ENCODE data around the gene PTPRT.

Gene PTPRT

DNA sequence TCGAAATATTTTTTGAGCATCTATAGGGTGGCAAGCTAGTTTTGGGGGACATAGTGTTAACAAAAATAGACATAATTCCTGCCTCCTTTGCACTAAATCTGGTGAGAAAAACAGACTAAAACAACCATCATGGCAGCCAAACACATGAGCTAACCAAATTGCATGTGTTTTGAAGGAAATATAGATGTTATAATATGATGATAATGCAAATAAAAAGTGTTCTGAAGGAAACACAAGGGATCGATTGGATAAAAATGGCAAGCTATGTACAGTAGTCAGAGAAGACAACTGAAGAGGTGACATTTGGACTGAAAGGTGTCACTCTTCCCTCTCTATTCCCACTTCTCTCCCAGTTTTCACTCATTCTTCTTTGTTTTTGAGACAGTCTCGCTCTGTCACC, 706.9 kb downstream of the PTPRT start:
- Histone ChIP-seq H3K4me3 (ENCODE audit: low read depth, low read length) (no peak overlapping the region), H3K36me3 (no peaks in the 10 kb centered on the region), H3K4me1 (no peaks in the 10 kb centered on the region), H3K9me3 (no peaks in the 10 kb centered on the region), H3K27me3 (peaks cover 3% of the 10 kb centered on the region; the same call in 1 of the 2 replicates)
- DNase-seq = no peak
- TF ChIP-seq, protein P1, sequence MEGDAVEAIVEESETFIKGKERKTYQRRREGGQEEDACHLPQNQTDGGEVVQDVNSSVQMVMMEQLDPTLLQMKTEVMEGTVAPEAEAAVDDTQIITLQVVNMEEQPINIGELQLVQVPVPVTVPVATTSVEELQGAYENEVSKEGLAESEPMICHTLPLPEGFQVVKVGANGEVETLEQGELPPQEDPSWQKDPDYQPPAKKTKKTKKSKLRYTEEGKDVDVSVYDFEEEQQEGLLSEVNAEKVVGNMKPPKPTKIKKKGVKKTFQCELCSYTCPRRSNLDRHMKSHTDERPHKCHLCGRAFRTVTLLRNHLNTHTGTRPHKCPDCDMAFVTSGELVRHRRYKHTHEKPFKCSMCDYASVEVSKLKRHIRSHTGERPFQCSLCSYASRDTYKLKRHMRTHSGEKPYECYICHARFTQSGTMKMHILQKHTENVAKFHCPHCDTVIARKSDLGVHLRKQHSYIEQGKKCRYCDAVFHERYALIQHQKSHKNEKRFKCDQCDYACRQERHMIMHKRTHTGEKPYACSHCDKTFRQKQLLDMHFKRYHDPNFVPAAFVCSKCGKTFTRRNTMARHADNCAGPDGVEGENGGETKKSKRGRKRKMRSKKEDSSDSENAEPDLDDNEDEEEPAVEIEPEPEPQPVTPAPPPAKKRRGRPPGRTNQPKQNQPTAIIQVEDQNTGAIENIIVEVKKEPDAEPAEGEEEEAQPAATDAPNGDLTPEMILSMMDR (IDR thresholded peaks at IDR 0.05; ENCODE audit: low read depth, low read length) = no peak

DNA sequence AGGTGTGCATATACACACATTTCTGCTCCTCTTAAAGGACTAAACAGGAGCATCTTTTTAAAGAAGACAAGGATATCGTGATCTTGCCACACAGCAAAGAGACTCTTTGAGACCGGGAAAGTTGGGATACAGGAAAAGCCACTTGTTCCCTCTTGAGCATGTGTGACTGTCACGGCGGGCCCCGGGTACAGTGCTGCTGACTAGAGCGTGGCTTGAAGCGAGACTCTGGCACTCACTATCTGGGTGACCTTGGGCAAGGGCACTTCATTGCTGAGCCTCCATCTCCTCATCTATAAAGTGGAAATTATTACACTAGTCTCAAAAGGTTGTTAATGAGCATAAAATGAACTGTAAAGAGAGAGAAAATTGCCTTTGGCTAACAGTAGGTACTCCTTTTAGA, 713.9 kb downstream of the PTPRT start:
- H3K9me3 ChIP-seq = no peaks in the 10 kb centered on the region
- H3K36me3 ChIP-seq = no peaks in the 10 kb centered on the region
- H3K4me1 ChIP-seq = no peaks in the 10 kb centered on the region
- no peak for DNase-seq
- no peaks in the 10 kb centered on the region for H3K27me3 ChIP-seq
- H3K4me3 ChIP-seq (ENCODE audit: low read depth, low read length) = no peak overlapping the region
- TF ChIP-seq, protein P1 (IDR thresholded peaks at IDR 0.05; ENCODE audit: low read depth, low read length) = no peak

DNA sequence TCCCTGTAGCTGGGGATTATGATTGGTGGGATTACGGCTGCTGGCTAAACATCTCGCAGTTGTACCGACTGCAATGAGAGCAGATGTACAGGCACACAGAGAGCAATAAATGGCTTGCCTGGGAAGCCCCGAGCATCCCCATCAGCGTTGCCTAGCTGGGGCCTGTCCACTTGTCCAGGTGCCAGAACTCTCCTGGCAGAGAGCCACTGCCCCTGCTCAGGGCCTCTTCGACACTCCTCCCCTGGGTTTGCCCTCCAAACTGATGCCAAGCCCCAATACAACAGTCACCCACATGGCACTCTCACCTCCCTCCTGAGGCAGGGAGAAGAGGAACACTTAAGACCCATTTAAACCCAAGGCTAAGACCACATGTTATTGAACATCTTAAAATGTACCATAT, 715.1 kb downstream of the PTPRT start:
- H3K36me3 ChIP-seq = no peaks in the 10 kb centered on the region
- no peak for DNase-seq
- TF ChIP-seq, protein P1 (IDR thresholded peaks at IDR 0.05; ENCODE audit: low read depth, low read length) = no peak
- no peaks in the 10 kb centered on the region for H3K27me3 ChIP-seq
- H3K4me3 ChIP-seq (ENCODE audit: low read depth, low read length) = no peak overlapping the region
- no peaks in the 10 kb centered on the region for H3K9me3 ChIP-seq
- H3K4me1 ChIP-seq = no peaks in the 10 kb centered on the region

DNA sequence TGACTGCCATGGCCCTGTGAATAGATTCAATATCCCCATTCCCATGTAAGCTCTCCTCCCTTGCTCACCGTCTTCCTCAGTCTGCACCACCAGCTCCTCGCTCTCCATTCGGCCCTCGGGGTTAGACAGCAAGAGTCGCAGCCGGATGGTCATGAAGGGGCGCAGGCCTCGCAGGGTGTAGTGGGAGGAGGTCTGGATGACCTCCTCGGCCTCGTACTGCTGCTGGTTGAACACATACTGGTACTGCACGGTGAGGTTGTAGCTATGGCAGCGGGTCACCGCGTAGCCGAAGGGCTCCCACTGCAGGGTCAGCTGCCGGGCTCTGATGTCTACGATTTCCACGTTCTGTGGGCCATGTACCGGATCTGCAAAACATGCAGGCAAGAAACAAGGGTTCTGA, 717.5 kb downstream of the PTPRT start:
- Histone ChIP-seq H3K4me3 (ENCODE audit: low read depth, low read length) (no peak overlapping the region), H3K36me3 (no peaks in the 10 kb centered on the region), H3K27me3 (no peaks in the 10 kb centered on the region), H3K4me1 (no peaks in the 10 kb centered on the region), H3K9me3 (no peaks in the 10 kb centered on the region)
- DNase-seq = no peak
- TF ChIP-seq, protein P1 (IDR thresholded peaks at IDR 0.05; ENCODE audit: low read depth, low read length) = no peak

DNA sequence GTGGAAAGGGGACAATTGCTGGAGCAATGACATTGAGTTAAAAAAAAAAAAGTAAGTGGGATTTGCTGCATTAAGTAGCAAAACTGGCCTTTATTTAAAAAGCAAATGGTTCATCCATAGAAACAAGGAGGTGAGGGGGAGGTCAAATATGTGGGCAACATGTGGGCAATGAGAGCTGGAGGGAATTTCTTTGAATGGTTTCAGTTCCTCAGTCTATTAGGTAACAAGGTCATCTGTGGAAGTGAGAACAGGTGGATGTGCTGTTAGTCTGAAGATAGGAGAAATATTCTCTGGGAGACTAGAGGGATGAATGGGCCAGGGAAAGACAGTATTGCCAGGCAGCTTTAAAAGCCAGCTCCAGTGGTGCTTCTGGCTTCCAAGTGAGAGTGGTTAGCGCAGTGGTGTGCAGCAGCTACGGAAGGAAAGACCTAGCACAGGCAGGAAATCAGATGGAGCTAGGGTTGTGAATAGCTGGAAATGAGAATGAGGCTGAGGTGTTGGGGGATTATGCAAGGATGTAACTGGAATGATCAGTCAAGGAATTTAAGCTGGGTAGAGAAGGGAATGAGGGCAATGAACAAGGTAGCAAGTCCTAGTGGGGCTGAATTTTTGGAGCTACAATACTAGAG, 727.6 kb downstream of the PTPRT start:
- no peak overlapping the region for H3K4me3 ChIP-seq (ENCODE audit: low read depth, low read length)
- TF ChIP-seq, protein P1 (IDR thresholded peaks at IDR 0.05; ENCODE audit: low read depth, low read length) = no peak

DNA sequence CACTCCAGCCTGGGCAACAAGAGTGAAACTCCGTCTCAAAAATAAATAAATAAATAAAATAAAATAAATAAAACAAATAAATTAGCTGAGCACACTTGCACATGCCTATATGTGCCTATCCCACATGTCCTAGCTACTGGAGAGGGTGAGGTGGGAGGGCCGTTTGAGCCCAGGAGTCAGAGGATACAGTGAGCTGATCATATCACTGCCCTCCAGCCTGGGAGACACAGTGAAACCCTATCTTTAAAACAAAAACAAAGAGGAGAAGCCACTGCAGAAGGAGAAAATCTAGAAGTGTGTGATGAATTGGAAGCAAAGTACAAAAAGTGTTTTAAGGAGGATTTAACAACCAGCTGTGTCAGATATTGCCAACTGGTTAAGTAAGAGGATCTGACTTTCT, 728.4 kb downstream of the PTPRT start:
- Histone ChIP-seq H3K27me3 (no peaks in the 10 kb centered on the region), H3K36me3 (no peaks in the 10 kb centered on the region), H3K9me3 (no peaks in the 10 kb centered on the region), H3K4me3 (ENCODE audit: low read depth, low read length) (no peak overlapping the region), H3K4me1 (no peaks in the 10 kb centered on the region)
- no peak for DNase-seq
- TF ChIP-seq, protein P1 (IDR thresholded peaks at IDR 0.05; ENCODE audit: low read depth, low read length) = no peak

More for the DNA sequence above, 727.6 kb downstream of the PTPRT start:
- DNase-seq = no peak
- Histone ChIP-seq H3K36me3 (no peaks in the 10 kb centered on the region), H3K9me3 (no peaks in the 10 kb centered on the region), H3K4me1 (no peaks in the 10 kb centered on the region), H3K27me3 (no peaks in the 10 kb centered on the region)
